CD4-positive, alpha-beta T cell treated with Interleukin-6 at 100 ng/mL for 8 hours (primary cell): ENCODE data around the gene URM1.
"Not testable (repeated sequence)": the region's sequence is repeated elsewhere in the genome, so short reads cannot be mapped to it uniquely, and the experiment has no call there.

Experiments used
- DNase-seq: peaks from one replicate; pipeline ENCODE4 v3.0.0-alpha.2; 2020; ENCODE audit warnings: mixed read lengths, low spot score

URM1 gene

GRCh38 chr9:128409450-128409849 lies 38.3 kb downstream of the URM1 start:
- DNase-seq, result no peak

- DNase-seq, result no peak
These were observed 38.8 kb downstream of the URM1 start for GRCh38 chr9:128409978-128410377.

GRCh38 chr9:128411364-128412119 lies 40.4 kb downstream of the URM1 start:
- DNase-seq, result no peak

- DNase-seq, result peak; percentile 19
These were observed 41.1 kb downstream of the URM1 start for GRCh38 chr9:128412120-128412790.

- not testable (repeated sequence) for DNase-seq
These were observed 42.6 kb downstream of the URM1 start for GRCh38 chr9:128413728-128414127.

- DNase-seq, result no peak
These were observed 43.3 kb downstream of the URM1 start for GRCh38 chr9:128414461-128414860.

GRCh38 chr9:128415281-128415680 lies 44.1 kb downstream of the URM1 start:
- DNase-seq, result no peak

- DNase-seq, result no peak
These were observed 44.8 kb downstream of the URM1 start for GRCh38 chr9:128416014-128416413.

- no peak for DNase-seq
These were observed 45.4 kb downstream of the URM1 start for GRCh38 chr9:128416432-128417019.

- no peak for DNase-seq
These were observed 48.1 kb downstream of the URM1 start for GRCh38 chr9:128419061-128419925.

- DNase-seq, result peak; percentile 51
These were observed 49.0 kb downstream of the URM1 start for GRCh38 chr9:128420060-128420650.

- DNase-seq, result peak; percentile 32
These were observed 49.7 kb downstream of the URM1 start, which contains the start of gene CERCAM for GRCh38 chr9:128420651-128421481. TSS of gene CERCAM (plus strand) at chr9:128420857. CDS start at chr9:128420878, 21 bp downstream.

GRCh38 chr9:128421482-128421996 lies 50.4 kb downstream of the URM1 start:
- no peak for DNase-seq

- DNase-seq, result not testable (repeated sequence)
These were observed 51.0 kb downstream of the URM1 start for GRCh38 chr9:128422022-128422782.

GRCh38 chr9:128422783-128423150 lies 51.6 kb downstream of the URM1 start:
- DNase-seq, result no peak

- not testable (repeated sequence) for DNase-seq
These were observed 52.2 kb downstream of the URM1 start for GRCh38 chr9:128423356-128423755.

- no peak for DNase-seq
These were observed 53.1 kb downstream of the URM1 start for GRCh38 chr9:128424268-128424780.

GRCh38 chr9:128428644-128429512 lies 57.7 kb downstream of the URM1 start:
- no peak for DNase-seq
